PC-3 (cell line): Measurements from ENCODE around the gene QPCTL. TPM values are rescaled to one million over a fixed set of nuclear protein-coding genes. Genes with fewer than 3 reads are reported as not detected.

ENCODE experiments used
- ATAC-seq: fragments of 200-7000 bp; cut with Tn5 transposase; 2 replicates; pipeline ENCODE4 v1.9.1; 2020; ENCODE audit warnings: mild to moderate bottlenecking, moderate library complexity
- Bru-seq: library from RNA; stranded (reverse); fragments of 400-500 nt; gene quantifications from one replicate; lab custom pipeline; 2021; lab: Mats Ljungman, UMichigan
- BruChase-seq, 2 experiments: library from RNA; stranded (reverse); fragments of 400-500 nt; gene quantifications; one replicate each; lab custom pipeline; 2021; lab: Mats Ljungman, UMichigan
- BruUV-seq: library from RNA; stranded (reverse); fragments of 400-500 nt; replicated peaks from 2 replicates; lab custom pipeline; 2021; lab: Mats Ljungman, UMichigan
- CTCF ChIA-PET: fragments of 300-600 bp; sonication (Branson Sonifier 250); formaldehyde crosslinking; loops from one replicate; lab custom pipeline; 2022; ENCODE audit warnings: antibody characterized with exemption; lab: Charles Lee
- POLR2A ChIA-PET: fragments of 300-600 bp; sonication (Branson Sonifier 250); formaldehyde crosslinking; loops from one replicate; lab custom pipeline; 2022; ENCODE audit warnings: antibody characterized with exemption; ENCODE audit not compliant: unreplicated experiment; lab: Charles Lee
- DNase-seq: peaks from one replicate; pipeline ENCODE4 v3.0.0-alpha.2; 2015
- H2AFZ ChIP-seq: fragments of 300-600 bp; sonication (generic); 2 replicates; pipeline ENCODE4 v1.6.0; 2016; ENCODE audit warnings: antibody characterized with exemption, low read length
- H3F3A ChIP-seq: fragments of 300-600 bp; sonication (generic); one replicate; pipeline ENCODE4 v1.6.0; 2017; ENCODE audit warnings: antibody characterized with exemption, low read length, control low read depth, mild to moderate bottlenecking; ENCODE audit not compliant: unreplicated experiment
- H3K27ac ChIP-seq: fragments of 300-600 bp; sonication (generic); 2 replicates; pipeline ENCODE4 v1.5.1; 2016; ENCODE audit warnings: mild to moderate bottlenecking, low read length
- H3K27me3 ChIP-seq: fragments of 300-600 bp; sonication (generic); 2 replicates; pipeline ENCODE4 v1.6.1; 2016; ENCODE audit warnings: low read length, mixed read lengths
- H3K36me3 ChIP-seq: fragments of 300-600 bp; sonication (generic); 2 replicates; pipeline ENCODE4 v1.6.1; 2016; ENCODE audit warnings: low read depth, mixed run types, low read length, mixed read lengths
- H3K4me1 ChIP-seq: fragments of 300-600 bp; sonication (generic); 2 replicates; pipeline ENCODE4 v1.5.1; 2016; ENCODE audit warnings: low read length; ENCODE audit not compliant: insufficient read depth
- H3K4me2 ChIP-seq: fragments of 300-600 bp; sonication (generic); 2 replicates; pipeline ENCODE4 v1.6.0; 2016; ENCODE audit warnings: low read length
- H3K4me3 ChIP-seq: fragments of 300-600 bp; sonication (generic); 2 replicates; pipeline ENCODE4 v1.5.1; 2016; ENCODE audit warnings: mild to moderate bottlenecking, low read length, mixed read lengths
- H3K79me2 ChIP-seq: fragments of 300-600 bp; sonication (generic); 2 replicates; pipeline ENCODE4 v1.6.1; 2017; ENCODE audit warnings: low read length, mixed read lengths
- H3K9ac ChIP-seq: fragments of 300-600 bp; sonication (generic); 2 replicates; pipeline ENCODE4 v1.6.0; 2016; ENCODE audit warnings: mild to moderate bottlenecking, low read length
- H3K9me2 ChIP-seq: fragments of 300-600 bp; sonication (generic); replicated peaks from 2 replicates; pipeline ENCODE4 v1.6.1; 2016; ENCODE audit warnings: mixed run types, low read length, mixed read lengths
- H3K9me3 ChIP-seq: fragments of 300-600 bp; sonication (generic); 2 replicates; pipeline ENCODE4 v1.6.1; 2016; ENCODE audit warnings: low read length, mixed read lengths
- H4K20me1 ChIP-seq: fragments of 300-600 bp; sonication (generic); 2 replicates; pipeline ENCODE4 v1.6.1; 2016; ENCODE audit warnings: low read length, mixed read lengths
- CTCF ChIP-seq: fragments of 300-600 bp; sonication (generic); conservative IDR thresholded peaks from 2 replicates; pipeline ENCODE4 v1.5.1; 2017; ENCODE audit warnings: antibody characterized with exemption, low read depth, mild to moderate bottlenecking, low read length
- EZH2 ChIP-seq: fragments of 300-600 bp; sonication (generic); IDR thresholded peaks from one replicate; pipeline ENCODE4 v1.6.1; 2017; ENCODE audit warnings: antibody characterized with exemption, mild to moderate bottlenecking, low read length; ENCODE audit not compliant: unreplicated experiment
- EZH2phosphoT487 ChIP-seq: fragments of 300-600 bp; sonication (generic); IDR thresholded peaks from 2 replicates; pipeline ENCODE4 v1.6.1; 2018; ENCODE audit warnings: mild to moderate bottlenecking, antibody characterized with exemption, low read length, borderline replicate concordance
- intact Hi-C: fragments of 100-400 bp; cut with micrococcal nuclease; formaldehyde crosslinking; loops from 2 replicates; pipeline ENCODE4 v1.9.0; 2023
- long read RNA-seq: library from polyadenylated mRNA; unstranded; transcript quantifications from one replicate; pipeline ENCODE4 v2.0.0, GENCODE V29; 2021; ENCODE audit not compliant: unreplicated experiment
- total RNA-seq: library from RNA; depleted of rRNA; stranded (reverse); fragments of >200 nt; gene quantifications from 2 replicates; pipeline ENCODE4 v1.2.3, GENCODE V29; 2014; rRNA removed

QPCTL gene
- total RNA-seq (9.8 and 13.4 TPM in 2 replicates), Bru-seq, nascent RNA (percentile 59 among the genes with signal in this experiment), BruChase-seq, experiment 1, labeled RNA remaining after a 6-hour chase (percentile 55 among the genes with signal in this experiment), BruChase-seq, experiment 2, labeled RNA remaining after a 2-hour chase (percentile 54 among the genes with signal in this experiment)
- long read RNA-seq, partial matches to known transcripts = 1 of 7 reads
- long read RNA-seq, other reads (novel, unspliced or antisense) = 6 of 7 reads

- Histone ChIP-seq H3K9me2 (no peaks in the 10 kb centered on the region), H2AFZ (peak within 1 kb of the TSS; percentile 92), H3K27ac (peak within 1 kb of the TSS; percentile 76), H3K4me1 (peaks cover 5% of the 10 kb centered on the region; the same call in 1 of the 2 replicates), H4K20me1 (0 out of 2 replicates have a peak, but pooled peaks cover 3% of the 10 kb centered on the region), H3K27me3 (no peaks in the 10 kb centered on the region), H3K4me2 (peak within 1 kb of the TSS; percentile 98), H3K79me2 (peaks cover 33% of the 10 kb centered on the region), H3K36me3 (peaks cover 8% of the 10 kb centered on the region; the same call in 1 of the 2 replicates), H3K4me3 (peak within 1 kb of the TSS; percentile 84), H3K9me3 (no peaks in the 10 kb centered on the region), H3F3A (no peaks in the 10 kb centered on the region), H3K9ac (peak within 1 kb of the TSS; percentile 97)
- intact Hi-C loops = loop anchor here (1.0 kb wide), 1 partner anchor 78 kb away; no protein-coding TSS in a partner anchor
- ATAC-seq (peak; percentile 91), DNase-seq (peak; percentile 98)
- POLR2A ChIA-PET = interaction anchor here (0.6 to 1.0 kb wide), 4 partner anchors 77 to 170 kb away, joined by 3 to 10 read pairs (median 4); partner anchors contain the start of genes SIX5 and SYMPK
- no TSS peak for BruUV-seq
- TF ChIP-seq EZH2 (no peak), EZH2phosphoT487 (no peak), CTCF (no peak)
- CTCF ChIA-PET = interaction anchor here (0.5 to 1.3 kb wide), 5 partner anchors 50 to 161 kb away, joined by 4 to 8 read pairs (median 5); partner anchors contain the start of genes DMPK and SIX5
Observed at GRCh38 chr19:45692187-45693105, at the start of gene QPCTL. TSS of gene QPCTL (plus strand) at chr19:45692666. CDS start at chr19:45692704, 38 bp downstream.

GRCh38 chr19:45643024-45643926 lies 49.2 kb upstream of the QPCTL start:
- H3K9me2 ChIP-seq = no peaks in the 10 kb centered on the region
- peak overlapping the region; percentile 83 for H3K4me2 ChIP-seq
- peak overlapping the region; percentile 72 for H3K4me3 ChIP-seq
- peak; percentile 73 for DNase-seq
- intact Hi-C loops = loop anchor here (2.0 to 10.0 kb wide), 3 partner anchors 58 to 148 kb away; partner anchors contain the start of genes OPA3, PPM1N and RTN2
- peak overlapping the region; percentile 43 for H3K27ac ChIP-seq
- H3K79me2 ChIP-seq = 0 out of 2 replicates have a peak, but pooled peaks cover 6% of the 10 kb centered on the region
- no peak overlapping the region; the same call in 1 of the 2 replicates for H3K9ac ChIP-seq
- CTCF ChIA-PET = interaction anchor here (0.6 to 1.6 kb wide), 4 partner anchors 34 to 158 kb away, joined by 3 to 8 read pairs (median 4); no protein-coding TSS in a partner anchor
- peaks cover 25% of the 10 kb centered on the region for H3K4me1 ChIP-seq
- no peaks in the 10 kb centered on the region for H3K27me3 ChIP-seq
- H3F3A ChIP-seq = peaks cover 4% of the 10 kb centered on the region
- H4K20me1 ChIP-seq = no peaks in the 10 kb centered on the region
- TF ChIP-seq EZH2phosphoT487 (no peak), EZH2 (no peak), CTCF (peak; percentile 93)
- H2AFZ ChIP-seq = peak overlapping the region; percentile 82
- POLR2A ChIA-PET = no interaction called here
- peak; percentile 44 for ATAC-seq
- H3K36me3 ChIP-seq = no peaks in the 10 kb centered on the region
- H3K9me3 ChIP-seq = no peaks in the 10 kb centered on the region
- BruUV-seq = no TSS peak
